Measurements from ENCODE around the gene HK1.

Gene HK1

DNA sequence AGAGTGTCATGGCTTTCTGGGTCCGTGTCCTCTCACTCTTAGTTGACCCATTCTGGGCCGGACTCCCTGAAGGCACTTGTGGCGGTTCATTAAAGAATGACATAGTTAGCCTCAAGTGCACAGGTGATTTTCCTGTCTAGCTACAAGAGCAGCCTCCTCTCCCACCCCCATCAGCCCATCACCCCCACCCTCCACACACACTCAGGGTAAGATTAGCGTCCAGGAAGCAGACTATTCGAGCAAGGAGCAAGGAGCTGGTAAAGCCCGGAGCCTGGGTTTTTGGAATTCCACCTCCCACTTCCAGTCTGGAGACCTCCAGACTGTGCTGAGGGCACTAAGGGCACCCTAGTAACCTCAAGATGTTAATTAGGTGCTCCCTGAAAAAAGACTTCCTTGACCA lies 98.9 kb downstream of the HK1 start:
- Histone ChIP-seq H3K4me3 (ENCODE audit: low read length in 2 of 2) (no peak overlapping the region), H2BK12ac (ENCODE audit: low read length) (no peak overlapping the region), H3K9me3 (replicated peaks in 1 of 2; ENCODE audit: control insufficient read depth in 2 of 2, insufficient read depth in 1 of 2, low read depth in 1 of 2, low read length in 2 of 2) (no peaks in the 10 kb centered on the region), H3K79me1 (ENCODE audit: low read depth, low read length) (no peaks in the 10 kb centered on the region), H3K27me3 (ENCODE audit: control insufficient read depth in 3 of 3, insufficient read depth in 3 of 3, low read depth in 1 of 3, low read length in 3 of 3) (no peaks in the 10 kb centered on the region), H2BK5ac (ENCODE audit: low read length) (no peak overlapping the region), H2BK15ac (ENCODE audit: low read length) (no peak overlapping the region), H3K9ac (ENCODE audit: low read depth, low read length, poor library complexity) (no peak overlapping the region), H3K36me3 (replicated peaks in 1 of 2; ENCODE audit: control insufficient read depth in 2 of 2, insufficient read depth in 2 of 2, low read length in 2 of 2) (peaks cover 3 to 27% of the 10 kb centered on the region in 2 donors), H3K18ac (ENCODE audit: low read length) (no peak overlapping the region), H3K4ac (ENCODE audit: low read length) (no peak overlapping the region), H3K14ac (ENCODE audit: low read length) (no peak overlapping the region), H4K8ac (ENCODE audit: low read depth, low read length) (no peak overlapping the region), H3K27ac (replicated peaks; ENCODE audit: low read length) (no peak overlapping the region), H3K23ac (ENCODE audit: low read depth, low read length, poor library complexity) (no peak overlapping the region), H2AK5ac (ENCODE audit: low read depth, low read length) (no peak overlapping the region), H3K4me1 (ENCODE audit: control insufficient read depth in 2 of 2, insufficient read depth in 1 of 2, low read depth in 1 of 2, low read length in 2 of 2) (peaks cover 0 to 13% of the 10 kb centered on the region in 2 donors), H3K4me2 (ENCODE audit: insufficient read depth, low read length, poor library complexity, severe bottlenecking) (no peak overlapping the region), H4K91ac (ENCODE audit: low read depth, low read length, poor library complexity) (no peak overlapping the region), H2BK120ac (ENCODE audit: low read depth, low read length) (no peak overlapping the region), H2AFZ (ENCODE audit: low read length) (no peak overlapping the region)
- no CpG with 5 or more reads among the region's 6 CpGs for WGBS, 2 donors (ENCODE audit: extremely low coverage in 2 of 2, insufficient read length in 2 of 2, insufficient replicate concordance in 1 of 2)
- DNase-seq (ENCODE audit: low spot score) = no peak

DNA sequence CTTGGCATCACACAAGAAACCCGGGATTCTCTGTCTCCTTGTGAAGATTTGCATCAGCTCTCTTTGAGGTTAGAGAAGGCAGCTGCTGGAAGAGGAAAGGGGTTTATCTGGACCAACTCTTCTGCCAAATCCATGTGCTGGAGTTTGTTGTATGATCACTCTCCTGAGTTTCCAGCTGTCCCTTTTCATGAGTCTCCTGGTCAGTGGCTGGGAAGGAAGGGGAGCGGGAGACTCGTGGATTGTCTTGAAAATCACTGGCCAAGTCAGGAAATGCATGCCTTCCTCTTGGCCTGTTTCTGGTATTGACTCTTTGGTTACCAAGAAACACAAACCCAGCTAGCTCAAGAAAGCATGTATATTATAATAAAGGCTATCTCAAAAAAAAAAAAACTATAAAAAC lies 99.6 kb downstream of the HK1 start:
- H2AFZ ChIP-seq (ENCODE audit: low read length) = no peak overlapping the region
- DNase-seq (ENCODE audit: low spot score) = no peak
- H3K23ac ChIP-seq (ENCODE audit: low read depth, low read length, poor library complexity) = no peak overlapping the region
- H3K18ac ChIP-seq (ENCODE audit: low read length) = no peak overlapping the region
- H3K4ac ChIP-seq (ENCODE audit: low read length) = no peak overlapping the region
- no CpG with 5 or more reads among the region's 3 CpGs for WGBS, 2 donors (ENCODE audit: extremely low coverage in 2 of 2, insufficient read length in 2 of 2, insufficient replicate concordance in 1 of 2)
- no peak overlapping the region for H2BK5ac ChIP-seq (ENCODE audit: low read length)
- H3K9me3 ChIP-seq (replicated peaks in 1 of 2; ENCODE audit: control insufficient read depth in 2 of 2, insufficient read depth in 1 of 2, low read depth in 1 of 2, low read length in 2 of 2) = no peaks in the 10 kb centered on the region
- H3K4me2 ChIP-seq (ENCODE audit: insufficient read depth, low read length, poor library complexity, severe bottlenecking) = no peak overlapping the region
- no peak overlapping the region for H3K14ac ChIP-seq (ENCODE audit: low read length)
- H3K27me3 ChIP-seq (ENCODE audit: control insufficient read depth in 3 of 3, insufficient read depth in 3 of 3, low read depth in 1 of 3, low read length in 3 of 3) = no peaks in the 10 kb centered on the region
- no peak overlapping the region for H4K91ac ChIP-seq (ENCODE audit: low read depth, low read length, poor library complexity)
- H3K36me3 ChIP-seq (replicated peaks in 1 of 2; ENCODE audit: control insufficient read depth in 2 of 2, insufficient read depth in 2 of 2, low read length in 2 of 2) = peaks cover 8 to 34% of the 10 kb centered on the region in 2 donors
- H2BK12ac ChIP-seq (ENCODE audit: low read length) = no peak overlapping the region
- no peak overlapping the region for H2BK15ac ChIP-seq (ENCODE audit: low read length)
- peaks cover 0 to 13% of the 10 kb centered on the region in 2 donors for H3K4me1 ChIP-seq (ENCODE audit: control insufficient read depth in 2 of 2, insufficient read depth in 1 of 2, low read depth in 1 of 2, low read length in 2 of 2)
- no peak overlapping the region for H3K9ac ChIP-seq (ENCODE audit: low read depth, low read length, poor library complexity)
- no peak overlapping the region for H2BK120ac ChIP-seq (ENCODE audit: low read depth, low read length)
- H2AK5ac ChIP-seq (ENCODE audit: low read depth, low read length) = no peak overlapping the region
- no peaks in the 10 kb centered on the region for H3K79me1 ChIP-seq (ENCODE audit: low read depth, low read length)
- no peak overlapping the region for H4K8ac ChIP-seq (ENCODE audit: low read depth, low read length)
- no peak overlapping the region for H3K4me3 ChIP-seq (ENCODE audit: low read length in 2 of 2)
- no peak overlapping the region for H3K27ac ChIP-seq (replicated peaks; ENCODE audit: low read length)

DNA sequence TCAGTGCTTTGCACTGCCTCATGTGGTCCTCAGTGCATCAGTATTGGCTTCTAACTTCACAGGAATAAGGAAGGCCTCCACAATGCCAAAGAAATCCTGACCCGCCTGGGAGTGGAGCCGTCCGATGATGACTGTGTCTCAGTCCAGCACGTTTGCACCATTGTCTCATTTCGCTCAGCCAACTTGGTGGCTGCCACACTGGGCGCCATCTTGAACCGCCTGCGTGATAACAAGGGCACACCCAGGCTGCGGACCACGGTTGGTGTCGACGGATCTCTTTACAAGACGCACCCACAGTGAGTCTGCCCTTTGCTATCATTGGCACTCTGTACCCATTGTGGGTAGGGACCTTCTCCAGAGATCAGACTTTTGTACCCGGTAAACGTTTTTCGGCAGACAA lies 101.5 kb downstream of the HK1 start:
- Histone ChIP-seq H2BK5ac (ENCODE audit: low read length) (no peak overlapping the region), H2BK12ac (ENCODE audit: low read length) (no peak overlapping the region), H3K4me1 (ENCODE audit: control insufficient read depth in 2 of 2, insufficient read depth in 1 of 2, low read depth in 1 of 2, low read length in 2 of 2) (peaks cover 2 to 13% of the 10 kb centered on the region in 2 donors), H4K91ac (ENCODE audit: low read depth, low read length, poor library complexity) (no peak overlapping the region), H2BK120ac (ENCODE audit: low read depth, low read length) (no peak overlapping the region), H3K4ac (ENCODE audit: low read length) (no peak overlapping the region), H3K23ac (ENCODE audit: low read depth, low read length, poor library complexity) (no peak overlapping the region), H4K8ac (ENCODE audit: low read depth, low read length) (no peak overlapping the region), H3K14ac (ENCODE audit: low read length) (no peak overlapping the region), H3K9ac (ENCODE audit: low read depth, low read length, poor library complexity) (no peak overlapping the region), H3K27me3 (ENCODE audit: control insufficient read depth in 3 of 3, insufficient read depth in 3 of 3, low read depth in 1 of 3, low read length in 3 of 3) (no peaks in the 10 kb centered on the region), H2BK15ac (ENCODE audit: low read length) (no peak overlapping the region), H3K9me3 (replicated peaks in 1 of 2; ENCODE audit: control insufficient read depth in 2 of 2, insufficient read depth in 1 of 2, low read depth in 1 of 2, low read length in 2 of 2) (no peaks in the 10 kb centered on the region), H2AK5ac (ENCODE audit: low read depth, low read length) (no peak overlapping the region), H3K4me2 (ENCODE audit: insufficient read depth, low read length, poor library complexity, severe bottlenecking) (no peak overlapping the region), H3K36me3 (replicated peaks in 1 of 2; ENCODE audit: control insufficient read depth in 2 of 2, insufficient read depth in 2 of 2, low read length in 2 of 2) (peaks cover 15 to 49% of the 10 kb centered on the region in 2 donors), H3K79me1 (ENCODE audit: low read depth, low read length) (no peaks in the 10 kb centered on the region), H3K18ac (ENCODE audit: low read length) (no peak overlapping the region), H3K4me3 (ENCODE audit: low read length in 2 of 2) (peak overlapping the region in 1 of 2 donors; percentile 13), H3K27ac (replicated peaks; ENCODE audit: low read length) (no peak overlapping the region), H2AFZ (ENCODE audit: low read length) (no peak overlapping the region)
- no CpG with 5 or more reads among the region's 16 CpGs for WGBS, 2 donors (ENCODE audit: extremely low coverage in 2 of 2, insufficient read length in 2 of 2, insufficient replicate concordance in 1 of 2)
- DNase-seq (ENCODE audit: low spot score) = no peak

DNA sequence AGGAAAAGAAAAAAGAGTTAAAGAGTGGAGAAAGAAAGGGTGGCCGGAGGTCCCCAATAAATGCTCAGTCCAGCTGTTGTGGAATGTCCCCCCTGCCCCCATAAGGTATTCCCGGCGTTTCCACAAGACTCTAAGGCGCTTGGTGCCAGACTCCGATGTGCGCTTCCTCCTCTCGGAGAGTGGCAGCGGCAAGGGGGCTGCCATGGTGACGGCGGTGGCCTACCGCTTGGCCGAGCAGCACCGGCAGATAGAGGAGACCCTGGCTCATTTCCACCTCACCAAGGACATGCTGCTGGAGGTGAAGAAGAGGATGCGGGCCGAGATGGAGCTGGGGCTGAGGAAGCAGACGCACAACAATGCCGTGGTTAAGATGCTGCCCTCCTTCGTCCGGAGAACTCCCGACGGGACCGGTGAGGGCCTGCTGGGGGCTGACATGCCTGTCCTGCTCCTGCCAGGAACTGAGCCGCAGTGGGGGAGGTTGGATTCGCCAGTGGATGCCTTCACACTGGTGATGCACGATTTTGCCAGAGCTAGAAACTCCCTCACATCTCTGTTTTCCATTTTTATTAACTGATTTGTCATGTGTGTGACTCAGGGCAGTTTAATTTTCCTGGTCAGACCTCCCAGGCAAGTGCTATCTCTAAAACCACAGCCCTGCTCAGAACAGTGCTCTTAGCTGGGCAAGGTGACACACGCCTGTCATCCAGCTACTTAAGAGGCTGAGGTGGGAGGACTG lies 104.3 kb downstream of the HK1 start:
- no peak overlapping the region for H3K18ac ChIP-seq (ENCODE audit: low read length)
- no peak overlapping the region for H3K9ac ChIP-seq (ENCODE audit: low read depth, low read length, poor library complexity)
- H4K91ac ChIP-seq (ENCODE audit: low read depth, low read length, poor library complexity) = no peak overlapping the region
- no peak overlapping the region for H2AK5ac ChIP-seq (ENCODE audit: low read depth, low read length)
- H3K27me3 ChIP-seq (ENCODE audit: control insufficient read depth in 3 of 3, insufficient read depth in 3 of 3, low read depth in 1 of 3, low read length in 3 of 3) = no peaks in the 10 kb centered on the region
- no peak overlapping the region for H3K4me2 ChIP-seq (ENCODE audit: insufficient read depth, low read length, poor library complexity, severe bottlenecking)
- H2BK120ac ChIP-seq (ENCODE audit: low read depth, low read length) = no peak overlapping the region
- H2BK12ac ChIP-seq (ENCODE audit: low read length) = no peak overlapping the region
- no peak overlapping the region for H2BK15ac ChIP-seq (ENCODE audit: low read length)
- peaks cover 0 to 2% of the 10 kb centered on the region in 2 donors for H3K4me1 ChIP-seq (ENCODE audit: control insufficient read depth in 2 of 2, insufficient read depth in 1 of 2, low read depth in 1 of 2, low read length in 2 of 2)
- peak overlapping the region; percentile 22 for H2BK5ac ChIP-seq (ENCODE audit: low read length)
- H3K79me1 ChIP-seq (ENCODE audit: low read depth, low read length) = no peaks in the 10 kb centered on the region
- peak overlapping the region; percentile 82 for H3K23ac ChIP-seq (ENCODE audit: low read depth, low read length, poor library complexity)
- H3K27ac ChIP-seq (replicated peaks; ENCODE audit: low read length) = no peak overlapping the region
- no peaks in the 10 kb centered on the region for H3K9me3 ChIP-seq (replicated peaks in 1 of 2; ENCODE audit: control insufficient read depth in 2 of 2, insufficient read depth in 1 of 2, low read depth in 1 of 2, low read length in 2 of 2)
- peak overlapping the region; percentile 19 for H3K4ac ChIP-seq (ENCODE audit: low read length)
- DNase-seq (ENCODE audit: low spot score) = no peak
- no peak overlapping the region for H2AFZ ChIP-seq (ENCODE audit: low read length)
- no CpG with 5 or more reads among the region's 26 CpGs for WGBS, 2 donors (ENCODE audit: extremely low coverage in 2 of 2, insufficient read length in 2 of 2, insufficient replicate concordance in 1 of 2)
- no peak overlapping the region for H4K8ac ChIP-seq (ENCODE audit: low read depth, low read length)
- peak overlapping the region; percentile 92 for H3K14ac ChIP-seq (ENCODE audit: low read length)
- H3K4me3 ChIP-seq (ENCODE audit: low read length in 2 of 2) = no peak overlapping the region
- peaks cover 23 to 64% of the 10 kb centered on the region in 2 donors for H3K36me3 ChIP-seq (replicated peaks in 1 of 2; ENCODE audit: control insufficient read depth in 2 of 2, insufficient read depth in 2 of 2, low read length in 2 of 2)

Data from neuronal stem cell (in vitro differentiated cells).